GM23248 (cell line): ENCODE data around the gene PCGF5. TPM values are rescaled to one million over a fixed set of nuclear protein-coding genes. Genes with fewer than 3 reads are reported as not detected.

ENCODE experiments used
- DNase-seq: peaks from one replicate; pipeline ENCODE4 v3.0.0-alpha.2; 2015
- H2AFZ ChIP-seq: fragments of 200-600 bp; sonication (generic); 2 replicates; pipeline ENCODE4 v1.6.1; 2016; ENCODE audit warnings: antibody characterized with exemption
- H3F3A ChIP-seq: fragments of 200-600 bp; sonication (generic); 2 replicates; pipeline ENCODE4 v1.6.1; 2016; ENCODE audit warnings: mild to moderate bottlenecking, antibody characterized with exemption, mixed run types; ENCODE audit not compliant: insufficient read depth
- H3K27ac ChIP-seq: fragments of 200-600 bp; sonication (generic); 2 replicates; pipeline ENCODE4 v1.5.1; 2016; ENCODE audit warnings: mild to moderate bottlenecking
- H3K27me3 ChIP-seq: fragments of 200-600 bp; sonication (generic); replicated peaks from 2 replicates; pipeline ENCODE4 v1.6.1; 2016; ENCODE audit warnings: mild to moderate bottlenecking; ENCODE audit not compliant: insufficient read depth
- H3K36me3 ChIP-seq: fragments of 200-600 bp; sonication (generic); 2 replicates; pipeline ENCODE4 v1.6.1; 2016; ENCODE audit warnings: low read depth, mild to moderate bottlenecking
- H3K4me1 ChIP-seq: fragments of 200-600 bp; sonication (generic); 2 replicates; pipeline ENCODE4 v1.6.1; 2016; ENCODE audit warnings: mild to moderate bottlenecking; ENCODE audit not compliant: insufficient read depth
- H3K4me2 ChIP-seq: fragments of 200-600 bp; sonication (generic); one replicate; pipeline ENCODE4 v1.6.1; 2016; ENCODE audit warnings: mild to moderate bottlenecking; ENCODE audit not compliant: unreplicated experiment
- H3K4me3 ChIP-seq: fragments of 200-600 bp; sonication (generic); 2 replicates; pipeline ENCODE4 v1.5.1; 2016; ENCODE audit warnings: mild to moderate bottlenecking
- H3K79me2 ChIP-seq: fragments of 200-600 bp; sonication (generic); 2 replicates; pipeline ENCODE4 v1.6.1; 2016; ENCODE audit warnings: mild to moderate bottlenecking; ENCODE audit not compliant: insufficient read depth
- H3K9ac ChIP-seq: fragments of 200-600 bp; sonication (generic); 2 replicates; pipeline ENCODE4 v1.6.1; 2016; ENCODE audit warnings: mild to moderate bottlenecking
- H3K9me2 ChIP-seq: fragments of 200-600 bp; sonication (generic); 2 replicates; pipeline ENCODE4 v1.6.1; 2016; ENCODE audit warnings: mixed run types, mild to moderate bottlenecking, moderate library complexity; ENCODE audit not compliant: insufficient read depth
- H3K9me3 ChIP-seq: fragments of 200-600 bp; sonication (generic); one replicate; pipeline ENCODE4 v1.6.1; 2017; ENCODE audit warnings: low read depth
- H4K20me1 ChIP-seq: fragments of 200-600 bp; sonication (generic); 2 replicates; pipeline ENCODE4 v1.6.0; 2016; ENCODE audit not compliant: insufficient read depth
- EZH2 ChIP-seq: fragments of 200-600 bp; sonication (generic); IDR thresholded peaks from 2 replicates; pipeline ENCODE4 v1.6.1; 2018; ENCODE audit warnings: antibody characterized with exemption, mild to moderate bottlenecking; ENCODE audit not compliant: insufficient read depth, poor library complexity, severe bottlenecking
- EZH2phosphoT487 ChIP-seq: fragments of 200-600 bp; sonication (generic); IDR thresholded peaks from 2 replicates; pipeline ENCODE4 v1.6.1; 2018; ENCODE audit warnings: antibody characterized with exemption, moderate library complexity, mild to moderate bottlenecking, low read depth; ENCODE audit not compliant: insufficient read depth
- WGBS, 2 experiments: methylation state at CpG; one replicate each; pipeline ENCODE4 v1.1.6; 2015 to 2017; ENCODE audit warnings: low lambda C conversion rate in 2 of 2, low coverage in 1 of 2; ENCODE audit errors: missing lambda C conversion rate in 2 of 2; 5-methylcytosine and 5-hydroxymethylcytosine counted together
- in situ Hi-C: fragments of 300-500 bp; cut with MboI; formaldehyde crosslinking; loops from 2 replicates; pipeline ENCODE4 v1.15.0; 2020
- polyA plus RNA-seq: library from polyadenylated mRNA; unstranded; fragments of >200 nt; fragmentation: Nextera tagmentation; extraction: Ambion mirVana; gene quantifications from 2 replicates; pipeline ENCODE4 v1.2.1, GENCODE V29; 2016
- total RNA-seq: library from RNA; depleted of rRNA; stranded (reverse); fragments of >200 nt; shearing (Covaris generic); gene quantifications from 2 replicates; pipeline ENCODE4 v1.2.3, GENCODE V29; 2014

PCGF5 gene
- total and polyA plus RNA-seq, 2 experiments from 2014 or later: 23.5 to 33.9 TPM

DNA sequence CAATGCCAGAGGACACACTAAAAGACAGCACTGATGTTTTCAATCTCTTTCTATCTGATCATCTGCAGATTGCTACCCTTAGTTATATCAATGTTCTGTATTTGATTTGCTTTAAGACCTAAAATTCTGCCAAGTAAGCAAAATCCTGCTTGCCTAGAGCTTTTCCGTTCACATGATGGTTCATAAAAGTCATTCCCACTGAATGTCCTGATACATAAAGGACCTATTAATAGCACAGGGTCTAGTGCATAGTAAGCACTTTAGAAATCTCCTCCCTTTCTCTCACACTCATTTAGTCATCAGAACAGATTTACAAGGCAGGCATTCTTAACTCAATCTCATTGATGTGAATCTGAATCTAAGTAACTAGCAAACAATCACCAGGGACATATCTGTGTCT lies 68.8 kb downstream of the PCGF5 start:
- in situ Hi-C loops: no loop called here
- H3K9me2 ChIP-seq: no peaks in the 10 kb centered on the region
- H3K36me3 ChIP-seq: no peaks in the 10 kb centered on the region
- H3K79me2 ChIP-seq: no peaks in the 10 kb centered on the region
- no peak overlapping the region for H3K4me2 ChIP-seq
- no peaks in the 10 kb centered on the region for H3K4me1 ChIP-seq
- no peaks in the 10 kb centered on the region for H3F3A ChIP-seq
- no peak for DNase-seq
- no peak overlapping the region for H3K9ac ChIP-seq
- H3K4me3 ChIP-seq: no peak overlapping the region
- H3K27me3 ChIP-seq: no peaks in the 10 kb centered on the region
- WGBS, 2 experiments: 96 to 98% methylated on average over 1 of the region's 1 CpG
- H3K27ac ChIP-seq: no peak overlapping the region
- no peak overlapping the region for H2AFZ ChIP-seq
- H4K20me1 ChIP-seq: no peaks in the 10 kb centered on the region
- H3K9me3 ChIP-seq: no peaks in the 10 kb centered on the region
- TF ChIP-seq EZH2 (no peak), EZH2phosphoT487 (no peak)

DNA sequence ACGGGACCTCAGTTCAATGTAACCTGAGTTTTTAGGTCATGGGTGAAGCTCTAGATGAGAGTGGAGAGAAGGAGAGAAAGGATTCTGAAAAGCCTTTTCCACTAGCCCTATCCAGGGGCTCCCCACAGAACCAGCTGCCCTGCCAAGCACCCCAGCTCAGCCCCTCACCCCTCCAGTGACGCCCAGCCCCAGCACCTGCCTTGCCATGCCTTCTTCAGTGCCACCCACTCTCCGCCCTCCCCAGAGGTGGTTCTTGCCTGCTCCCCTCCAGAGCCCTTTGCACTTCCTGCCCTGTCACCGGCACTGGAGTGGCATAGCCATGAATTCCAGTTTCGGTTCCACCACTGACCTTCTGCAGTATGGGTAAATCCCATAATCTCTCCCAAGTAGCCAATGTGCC lies 70.1 kb downstream of the PCGF5 start:
- H3K36me3 ChIP-seq: no peaks in the 10 kb centered on the region
- no peaks in the 10 kb centered on the region for H3K4me1 ChIP-seq
- H3K79me2 ChIP-seq: no peaks in the 10 kb centered on the region
- H3F3A ChIP-seq: no peaks in the 10 kb centered on the region
- TF ChIP-seq EZH2: no peak
- no peak for TF ChIP-seq EZH2phosphoT487
- no peaks in the 10 kb centered on the region for H3K9me3 ChIP-seq
- H3K4me3 ChIP-seq: no peak overlapping the region
- no peaks in the 10 kb centered on the region for H3K9me2 ChIP-seq
- WGBS, 2 experiments: 87 to 88% methylated on average over 5 of the region's 5 CpGs
- no peaks in the 10 kb centered on the region for H4K20me1 ChIP-seq
- H3K27ac ChIP-seq: no peak overlapping the region
- DNase-seq: no peak
- in situ Hi-C loops: no loop called here
- no peak overlapping the region for H3K4me2 ChIP-seq
- H3K9ac ChIP-seq: no peak overlapping the region
- H2AFZ ChIP-seq: no peak overlapping the region
- no peaks in the 10 kb centered on the region for H3K27me3 ChIP-seq

DNA sequence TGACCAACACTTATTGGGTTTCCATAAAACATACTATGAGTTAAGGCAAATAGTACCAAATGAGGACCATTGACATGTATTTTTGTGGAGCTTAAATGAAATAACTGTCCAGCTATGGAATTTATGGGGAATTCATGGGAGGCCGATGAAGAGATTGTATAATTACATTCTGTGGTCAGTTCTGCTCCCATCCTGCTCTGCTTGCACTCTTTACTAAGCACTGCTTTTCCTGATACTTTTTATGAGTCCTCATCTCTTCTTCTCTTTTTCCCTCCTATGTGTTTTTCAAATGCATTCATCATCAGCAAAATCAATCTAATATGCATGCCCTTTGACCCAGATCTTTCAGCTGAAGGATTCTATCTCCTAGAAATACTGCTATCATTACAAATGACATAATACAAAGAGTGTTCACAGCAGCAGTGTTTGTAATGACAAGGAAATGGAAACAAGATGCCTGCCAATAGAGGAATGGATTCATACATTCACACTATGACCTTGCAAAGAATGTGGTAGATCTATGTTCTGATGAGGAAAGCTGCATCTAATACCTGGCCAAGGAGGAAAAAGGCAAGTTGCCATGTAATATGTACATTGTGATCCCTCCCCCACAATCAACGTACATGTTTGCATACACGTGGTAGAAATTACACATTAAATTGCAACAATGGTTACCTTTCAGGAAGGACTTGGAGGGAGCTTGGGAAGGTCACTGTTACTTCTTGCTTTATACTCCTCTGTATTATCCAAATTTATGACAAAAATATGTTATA lies 73.9 kb downstream of the PCGF5 start:
- Histone ChIP-seq H3K9me3 (no peaks in the 10 kb centered on the region), H3K4me2 (no peak overlapping the region), H3K9ac (no peak overlapping the region), H4K20me1 (no peaks in the 10 kb centered on the region), H3K79me2 (no peaks in the 10 kb centered on the region), H3K27me3 (no peaks in the 10 kb centered on the region), H3K9me2 (no peaks in the 10 kb centered on the region), H3F3A (no peaks in the 10 kb centered on the region), H2AFZ (no peak overlapping the region), H3K4me3 (no peak overlapping the region), H3K27ac (no peak overlapping the region), H3K4me1 (no peaks in the 10 kb centered on the region), H3K36me3 (no peaks in the 10 kb centered on the region)
- no peak for DNase-seq
- TF ChIP-seq EZH2phosphoT487 (no peak), EZH2 (no peak)
- in situ Hi-C loops: no loop called here
- WGBS, 2 experiments: 52 to 63% methylated on average over 3 of the region's 3 CpGs

DNA sequence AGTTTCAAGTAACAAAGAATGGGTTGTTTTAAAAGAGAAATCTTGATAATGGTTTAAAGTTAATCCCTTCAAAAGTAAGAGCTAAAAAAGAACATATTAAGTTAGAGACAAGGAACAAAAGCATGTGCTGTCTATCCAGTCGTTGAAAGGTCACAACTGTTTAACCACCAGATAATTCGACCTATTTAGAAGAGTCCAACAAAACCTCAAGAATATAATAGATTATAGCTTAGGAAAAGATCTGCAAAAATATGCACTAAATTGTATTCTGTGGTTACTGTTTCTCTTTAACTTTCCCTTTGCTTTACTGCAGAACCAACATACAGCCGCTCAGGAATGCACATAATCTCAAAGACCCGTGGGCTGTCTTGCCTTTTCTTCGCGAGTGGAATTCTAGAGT lies 74.9 kb downstream of the PCGF5 start:
- Histone ChIP-seq H4K20me1 (no peaks in the 10 kb centered on the region), H3K79me2 (no peaks in the 10 kb centered on the region), H3K27me3 (no peaks in the 10 kb centered on the region), H3K9me3 (no peaks in the 10 kb centered on the region), H3K36me3 (no peaks in the 10 kb centered on the region), H3F3A (no peaks in the 10 kb centered on the region), H2AFZ (no peak overlapping the region), H3K9ac (no peak overlapping the region), H3K9me2 (no peaks in the 10 kb centered on the region), H3K4me2 (no peak overlapping the region), H3K27ac (no peak overlapping the region), H3K4me1 (no peaks in the 10 kb centered on the region), H3K4me3 (no peak overlapping the region)
- in situ Hi-C loops: no loop called here
- no peak for TF ChIP-seq EZH2
- no peak for TF ChIP-seq EZH2phosphoT487
- 82 to 84% methylated on average over 6 of the region's 6 CpGs for WGBS, 2 experiments
- no peak for DNase-seq
